A549 (cell line): ENCODE measurements around the gene HDAC3. TPM values are rescaled to one million over a fixed set of nuclear protein-coding genes. Genes with fewer than 3 reads are reported as not detected.

Experiments used
- ATAC-seq, 2 experiments: fragments of 200-7000 bp in 1 of 2; fragments of >200 bp in 1 of 2; cut with Nextera tagmentation in 1 of 2; cut with Tn5 transposase in 1 of 2; 3 replicates each; pipeline versions ENCODE4 v1.8.0 to v1.9.1; 2018 to 2020; ENCODE audit warnings: mild to moderate bottlenecking in 1 of 2, moderate library complexity in 1 of 2
- CTCF ChIA-PET: fragments of 300-600 bp; sonication (Branson Sonifier 250); formaldehyde crosslinking; extraction: SDS; loops from one replicate; lab custom pipeline; 2021; ENCODE audit warnings: antibody characterized with exemption, inconsistent platforms; lab: Yijun Ruan, JAX
- POLR2A ChIA-PET: fragments of 350-600 bp; formaldehyde crosslinking; extraction: SDS; loops from one replicate; lab custom pipeline; 2021; ENCODE audit warnings: antibody characterized with exemption, inconsistent platforms; lab: Yijun Ruan, JAX
- DNase-seq, 2 experiments: peaks; one replicate each; pipeline versions ENCODE4 v3.0.0 to v3.0.0-alpha.2; 2011 to 2016; ENCODE audit warnings: low read depth in 1 of 2, low spot score in 1 of 2
- FAIRE-seq: peaks from 2 replicates; lab custom pipeline; 2011; peaks lifted over from hg19 to GRCh38; lab: Jason Lieb, UNC
- H3K27ac ChIP-seq, 2 experiments: fragments of >200 bp; sonication (Bioruptor Twin); formaldehyde crosslinking; 3 replicates each; pipeline ENCODE4 v1.5.1; 2016 to 2017
- H3K4me1 ChIP-seq: fragments of >200 bp; sonication (Bioruptor Twin); formaldehyde crosslinking; 3 replicates; pipeline ENCODE4 v1.6.1; 2016
- H3K4me2 ChIP-seq: fragments of >200 bp; sonication (Bioruptor Twin); formaldehyde crosslinking; 3 replicates; pipeline ENCODE4 v1.6.1; 2016
- H3K4me3 ChIP-seq: fragments of >200 bp; sonication (Bioruptor Twin); formaldehyde crosslinking; 3 replicates; pipeline ENCODE4 v1.5.1; 2016
- H3K9me3 ChIP-seq: fragments of >200 bp; sonication (Bioruptor Twin); formaldehyde crosslinking; 3 replicates; pipeline ENCODE4 v1.6.1; 2016
- BHLHE40 ChIP-seq: IDR thresholded peaks from 2 replicates; pipeline ENCODE4 v1.6.1; 2012; ENCODE audit warnings: low read depth, low read length, inconsistent platforms
- CBX2 ChIP-seq: fragments of 200-600 bp; sonication (generic); IDR thresholded peaks from 2 replicates; pipeline ENCODE4 v1.6.1; 2016; ENCODE audit warnings: low read depth, mild to moderate bottlenecking, borderline replicate concordance
- CBX8 ChIP-seq: fragments of 200-600 bp; sonication (generic); IDR thresholded peaks from 2 replicates; pipeline ENCODE4 v1.6.1; 2016
- CHD2 ChIP-seq: fragments of 150-350 bp; IDR thresholded peaks from 2 replicates; pipeline ENCODE4 v1.6.1; 2014; ENCODE audit warnings: low read length; ENCODE audit not compliant: partially characterized antibody
- CHD4 ChIP-seq: fragments of 200-600 bp; sonication (generic); IDR thresholded peaks from 2 replicates; pipeline ENCODE4 v1.6.1; 2016; ENCODE audit warnings: antibody characterized with exemption, mild to moderate bottlenecking, borderline replicate concordance
- EHMT2 ChIP-seq: fragments of 200-600 bp; sonication (generic); IDR thresholded peaks from 2 replicates; pipeline ENCODE4 v1.6.1; 2016; ENCODE audit warnings: antibody characterized with exemption, low read depth, mild to moderate bottlenecking, moderate library complexity
- FOSB ChIP-seq: fragments of 250-450 bp; sonication (Bioruptor Pico); IDR thresholded peaks from 2 replicates; pipeline ENCODE4 v1.5.0; 2020; ENCODE audit warnings: mild to moderate bottlenecking, moderate library complexity
- GATA3 ChIP-seq: IDR thresholded peaks from 2 replicates; pipeline ENCODE4 v1.6.1; 2012; ENCODE audit warnings: borderline replicate concordance
- HDAC2 ChIP-seq: fragments of 200-600 bp; sonication (generic); IDR thresholded peaks from 2 replicates; pipeline ENCODE4 v1.6.1; 2016
- HOXB13 ChIP-seq: fragments of 250-450 bp; sonication (Bioruptor Pico); IDR thresholded peaks from 2 replicates; pipeline ENCODE4 v1.5.0; 2020; ENCODE audit warnings: low read depth, mild to moderate bottlenecking, moderate library complexity
- KDM1A ChIP-seq: fragments of 200-600 bp; sonication (generic); IDR thresholded peaks from 2 replicates; pipeline ENCODE4 v1.6.1; 2016; ENCODE audit warnings: low read depth, mild to moderate bottlenecking
- KDM5A ChIP-seq: fragments of 200-600 bp; sonication (generic); IDR thresholded peaks from 2 replicates; pipeline ENCODE4 v1.6.1; 2016; ENCODE audit warnings: antibody characterized with exemption, mild to moderate bottlenecking
- MAFK ChIP-seq: fragments of 450-650 bp; IDR thresholded peaks from 2 replicates; pipeline ENCODE4 v1.6.1; 2014; ENCODE audit not compliant: partially characterized antibody
- MAZ ChIP-seq: fragments of 150-350 bp; IDR thresholded peaks from 2 replicates; pipeline ENCODE4 v1.6.1; 2014; ENCODE audit warnings: antibody characterized with exemption, low read depth, low read length, borderline replicate concordance
- NR3C1 ChIP-seq: fragments of >200 bp; sonication (Bioruptor Twin); formaldehyde crosslinking; IDR thresholded peaks from 3 replicates; pipeline ENCODE4 v1.6.1; 2017
- POLR2AphosphoS2 ChIP-seq: conservative IDR thresholded peaks from 2 replicates; pipeline ENCODE4 v1.6.1; 2012; ENCODE audit warnings: low read length, improper control_type of control experiment, inconsistent platforms
- RARB ChIP-seq: fragments of 250-450 bp; sonication (Bioruptor Pico); IDR thresholded peaks from 2 replicates; pipeline ENCODE4 v1.8.0; 2021; ENCODE audit warnings: mild to moderate bottlenecking, moderate library complexity
- RCOR1 ChIP-seq: fragments of 150-350 bp; IDR thresholded peaks from 2 replicates; pipeline ENCODE4 v1.6.1; 2014; ENCODE audit warnings: antibody characterized with exemption, low read length, low read depth
- REST ChIP-seq: fragments of 200-600 bp; sonication (generic); IDR thresholded peaks from 2 replicates; pipeline ENCODE4 v1.6.1; 2016; ENCODE audit warnings: antibody characterized with exemption, mild to moderate bottlenecking, moderate library complexity
- RFX5 ChIP-seq: fragments of 450-650 bp; IDR thresholded peaks from 2 replicates; pipeline ENCODE4 v1.7.1; 2014; ENCODE audit warnings: antibody characterized with exemption, mild to moderate bottlenecking, moderate library complexity
- SMC3 ChIP-seq: fragments of >200 bp; sonication (Bioruptor Twin); formaldehyde crosslinking; IDR thresholded peaks from 3 replicates; pipeline ENCODE4 v1.6.1; 2018; ENCODE audit warnings: inconsistent platforms
- ZC3H11A ChIP-seq: fragments of 450-650 bp; IDR thresholded peaks from 2 replicates; pipeline ENCODE4 v1.6.1; 2014; ENCODE audit warnings: antibody characterized with exemption, mild to moderate bottlenecking
- ZFP36 ChIP-seq: fragments of 450-650 bp; IDR thresholded peaks from 2 replicates; pipeline ENCODE4 v1.6.1; 2014; ENCODE audit warnings: borderline replicate concordance; ENCODE audit not compliant: partially characterized antibody
- ZSCAN20 ChIP-seq: fragments of 250-450 bp; sonication (Bioruptor Pico); IDR thresholded peaks from 2 replicates; pipeline ENCODE4 v1.8.0; 2022; ENCODE audit warnings: mild to moderate bottlenecking, moderate library complexity
- WGBS: methylation state at CpG from one replicate; pipeline ENCODE4 v1.1.6; 2017; ENCODE audit errors: missing lambda C conversion rate; 5-methylcytosine and 5-hydroxymethylcytosine counted together
- polyA plus RNA-seq, 4 experiments: library from polyadenylated mRNA; depleted of rRNA in 3 of 4; stranded (reverse); fragments of >200 nt; fragmentation: RNase III in 1 of 4; extraction: RNeasy Plus Mini Kit Qiagen cat#74134 plus additional on column Dnase treatment in 1 of 4; gene quantifications; 2 replicates in 3 of 4; 3 replicates in 1 of 4; pipeline ENCODE4 v1.2.3, GENCODE V29; 2011 to 2017
- TF ChIP-seq, protein P1 (sequence below): IDR thresholded peaks from 2 replicates; pipeline ENCODE4 v1.6.1; 2012; ENCODE audit warnings: low read depth, borderline replicate concordance
- TF ChIP-seq, protein P2 (sequence below): IDR thresholded peaks from 2 replicates; pipeline ENCODE4 v1.6.1; 2012
- TF ChIP-seq, protein P3 (sequence below): fragments of 250-450 bp; sonication (Bioruptor Pico); IDR thresholded peaks from 2 replicates; pipeline ENCODE4 v1.5.0; 2021; ENCODE audit warnings: mild to moderate bottlenecking, moderate library complexity, borderline replicate concordance

The HDAC3 gene
- polyA plus RNA-seq, 2 of the 4 experiments (the other 2 are of a cell fraction) = 51.1 to 67.3 TPM

- no peak for TF ChIP-seq ZC3H11A
Observed at GRCh38 chr5:141608557-141608956, 28.1 kb downstream of the HDAC3 start (continued).

GRCh38 chr5:141608046-141608445 lies 28.6 kb downstream of the HDAC3 start:
- CTCF ChIA-PET = interaction anchor here (1.0 to 5.8 kb wide), 7 partner anchors 10 to 238 kb away, joined by 3 to 56 read pairs (median 3); partner anchors contain the start of genes DIAPH1, PCDHGB3 and RELL2
- TF ChIP-seq, protein P1, sequence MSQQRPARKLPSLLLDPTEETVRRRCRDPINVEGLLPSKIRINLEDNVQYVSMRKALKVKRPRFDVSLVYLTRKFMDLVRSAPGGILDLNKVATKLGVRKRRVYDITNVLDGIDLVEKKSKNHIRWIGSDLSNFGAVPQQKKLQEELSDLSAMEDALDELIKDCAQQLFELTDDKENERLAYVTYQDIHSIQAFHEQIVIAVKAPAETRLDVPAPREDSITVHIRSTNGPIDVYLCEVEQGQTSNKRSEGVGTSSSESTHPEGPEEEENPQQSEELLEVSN = no peak
- TF ChIP-seq HDAC2 (no peak), NR3C1 (no peak), KDM5A (no peak), REST (no peak), POLR2AphosphoS2 (no peak), CHD4 (no peak), RCOR1 (no peak), CBX8 (no peak), RARB (CRISPR knock-in tag) (no peak), SMC3 (no peak), KDM1A (no peak), EHMT2 (no peak), BHLHE40 (no peak), FOSB (no peak), CBX2 (no peak), MAZ (no peak), MAFK (no peak)
- Histone ChIP-seq H3K4me1 (peaks cover 50% of the 10 kb centered on the region), H3K9me3 (no peaks in the 10 kb centered on the region), H3K27ac (peak overlapping the region in 1 of 2 experiments; percentile 60; a peak in 3 of 6 replicates), H3K4me3 (no peak overlapping the region), H3K4me2 (peak overlapping the region; percentile 59)
- ATAC-seq (no peak), DNase-seq (no peak), FAIRE-seq (no peak)
- 85% methylated on average over 2 of the region's 2 CpGs for WGBS
- POLR2A ChIA-PET = no interaction called here

DNA sequence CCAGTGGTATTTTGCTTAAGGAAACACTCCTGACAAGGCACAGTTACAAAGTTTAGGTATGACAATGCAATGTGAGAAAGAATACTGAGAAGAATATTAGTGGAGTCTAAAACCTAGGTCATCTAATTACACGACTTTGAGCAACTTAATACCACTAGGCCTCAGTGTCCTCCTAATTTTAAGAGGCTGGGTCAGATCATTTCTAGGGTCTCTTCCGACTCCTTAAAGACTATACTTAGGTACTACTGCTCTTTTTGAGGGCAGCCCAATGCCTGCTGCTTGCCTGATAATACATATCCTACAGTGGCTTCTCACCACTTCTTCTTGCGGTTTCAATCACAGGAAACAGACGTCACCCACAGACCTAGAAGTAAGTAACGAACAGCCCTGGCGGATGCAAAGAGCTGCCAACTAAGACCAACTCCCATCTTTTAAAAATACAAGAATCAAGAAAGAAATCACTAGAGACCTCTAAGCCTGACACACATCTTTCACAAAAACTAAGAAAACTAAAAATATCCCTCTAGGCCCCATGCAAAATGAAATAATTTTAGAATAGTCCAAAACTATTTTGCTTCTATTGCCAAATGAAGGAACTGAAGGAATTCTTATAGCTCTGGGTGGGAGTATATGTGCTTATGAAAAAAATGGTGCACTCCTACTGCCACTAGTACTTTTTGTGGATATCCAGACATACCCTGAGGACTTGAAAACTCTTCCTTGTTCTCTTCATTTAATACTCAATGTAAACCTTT lies 30.9 kb downstream of the HDAC3 start:
- no peak for ATAC-seq
- Histone ChIP-seq H3K4me1 (peaks cover 50% of the 10 kb centered on the region), H3K27ac (peak overlapping the region in 1 of 2 experiments; percentile 18; a peak in 2 of 6 replicates), H3K4me2 (peak overlapping the region; percentile 8; the same call in 1 of the 3 replicates), H3K4me3 (no peak overlapping the region), H3K9me3 (no peaks in the 10 kb centered on the region)
- WGBS = 80% methylated on average over 6 of the region's 6 CpGs
- TF ChIP-seq GATA3 = no peak
- TF ChIP-seq MAFK = no peak
- no peak for TF ChIP-seq CHD2
- no peak for TF ChIP-seq RFX5
- TF ChIP-seq, protein P2, sequence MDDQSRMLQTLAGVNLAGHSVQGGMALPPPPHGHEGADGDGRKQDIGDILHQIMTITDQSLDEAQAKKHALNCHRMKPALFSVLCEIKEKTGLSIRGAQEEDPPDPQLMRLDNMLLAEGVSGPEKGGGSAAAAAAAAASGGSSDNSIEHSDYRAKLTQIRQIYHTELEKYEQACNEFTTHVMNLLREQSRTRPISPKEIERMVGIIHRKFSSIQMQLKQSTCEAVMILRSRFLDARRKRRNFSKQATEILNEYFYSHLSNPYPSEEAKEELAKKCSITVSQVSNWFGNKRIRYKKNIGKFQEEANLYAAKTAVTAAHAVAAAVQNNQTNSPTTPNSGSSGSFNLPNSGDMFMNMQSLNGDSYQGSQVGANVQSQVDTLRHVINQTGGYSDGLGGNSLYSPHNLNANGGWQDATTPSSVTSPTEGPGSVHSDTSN = no peak
- TF ChIP-seq, protein P3, sequence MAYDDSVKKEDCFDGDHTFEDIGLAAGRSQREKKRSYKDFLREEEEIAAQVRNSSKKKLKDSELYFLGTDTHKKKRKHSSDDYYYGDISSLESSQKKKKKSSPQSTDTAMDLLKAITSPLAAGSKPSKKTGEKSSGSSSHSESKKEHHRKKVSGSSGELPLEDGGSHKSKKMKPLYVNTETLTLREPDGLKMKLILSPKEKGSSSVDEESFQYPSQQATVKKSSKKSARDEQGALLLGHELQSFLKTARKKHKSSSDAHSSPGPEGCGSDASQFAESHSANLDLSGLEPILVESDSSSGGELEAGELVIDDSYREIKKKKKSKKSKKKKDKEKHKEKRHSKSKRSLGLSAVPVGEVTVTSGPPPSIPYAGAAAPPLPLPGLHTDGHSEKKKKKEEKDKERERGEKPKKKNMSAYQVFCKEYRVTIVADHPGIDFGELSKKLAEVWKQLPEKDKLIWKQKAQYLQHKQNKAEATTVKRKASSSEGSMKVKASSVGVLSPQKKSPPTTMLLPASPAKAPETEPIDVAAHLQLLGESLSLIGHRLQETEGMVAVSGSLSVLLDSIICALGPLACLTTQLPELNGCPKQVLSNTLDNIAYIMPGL (CRISPR knock-in tag) = no peak
- no peak for TF ChIP-seq HDAC2
- TF ChIP-seq ZSCAN20 = no peak
- TF ChIP-seq MAZ = no peak
- TF ChIP-seq ZFP36 = no peak
- no peak for TF ChIP-seq SMC3
- no peak for TF ChIP-seq BHLHE40
- TF ChIP-seq HOXB13 (CRISPR knock-in tag) = no peak
- ChIA-PET POLR2A (no interaction called here), CTCF (interaction anchor here (1.5 to 5.8 kb wide), 2 partner anchors 12 to 14 kb away, joined by 5 to 56 read pairs; partner anchors contain the start of gene DIAPH1)
- no peak for DNase-seq
- FAIRE-seq = no peak
